Measurements from ENCODE around the gene TSPAN3. TPM values are rescaled to one million over a fixed set of nuclear protein-coding genes. Genes with fewer than 3 reads are reported as not detected.

TSPAN3 gene
- total RNA-seq, 1 donor from 2014 or later: 352 TPM

DNA sequence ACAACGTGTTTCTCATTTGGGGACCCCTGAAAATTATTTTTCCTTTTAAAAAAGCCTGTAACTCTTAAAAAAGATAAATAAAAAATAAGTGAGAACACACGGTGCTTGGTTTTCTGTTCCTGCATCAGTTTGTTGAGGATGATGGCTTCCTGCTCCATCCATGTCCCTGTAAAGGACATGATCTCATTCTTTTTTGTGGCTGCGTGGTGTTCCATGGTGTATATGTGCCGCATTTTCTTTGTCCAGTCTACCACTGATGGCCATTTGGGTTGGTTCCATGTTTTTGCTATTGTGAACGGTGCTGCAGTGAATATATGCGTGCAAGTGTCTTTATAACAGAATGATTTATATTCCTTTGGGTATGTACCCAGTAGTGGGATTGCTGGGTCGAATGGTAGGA is 2.3 kb downstream of the TSPAN3 start:
- Mint-ChIP-seq H3K27me3 (no peaks in the 10 kb centered on the region), H3K27ac (peak overlapping the region; percentile 67), H3K36me3 (ENCODE audit: insufficient read depth) (peaks cover 7% of the 10 kb centered on the region), H3K4me3 (ENCODE audit: low read depth) (peak overlapping the region; percentile 42), H3K4me1 (ENCODE audit: low read depth) (peaks cover 44% of the 10 kb centered on the region), H3K9me3 (ENCODE audit: low read depth) (no peaks in the 10 kb centered on the region)
- DNase-seq (ENCODE audit: low spot score, unreplicated experiment): no peak
- TF ChIP-seq, protein P1, sequence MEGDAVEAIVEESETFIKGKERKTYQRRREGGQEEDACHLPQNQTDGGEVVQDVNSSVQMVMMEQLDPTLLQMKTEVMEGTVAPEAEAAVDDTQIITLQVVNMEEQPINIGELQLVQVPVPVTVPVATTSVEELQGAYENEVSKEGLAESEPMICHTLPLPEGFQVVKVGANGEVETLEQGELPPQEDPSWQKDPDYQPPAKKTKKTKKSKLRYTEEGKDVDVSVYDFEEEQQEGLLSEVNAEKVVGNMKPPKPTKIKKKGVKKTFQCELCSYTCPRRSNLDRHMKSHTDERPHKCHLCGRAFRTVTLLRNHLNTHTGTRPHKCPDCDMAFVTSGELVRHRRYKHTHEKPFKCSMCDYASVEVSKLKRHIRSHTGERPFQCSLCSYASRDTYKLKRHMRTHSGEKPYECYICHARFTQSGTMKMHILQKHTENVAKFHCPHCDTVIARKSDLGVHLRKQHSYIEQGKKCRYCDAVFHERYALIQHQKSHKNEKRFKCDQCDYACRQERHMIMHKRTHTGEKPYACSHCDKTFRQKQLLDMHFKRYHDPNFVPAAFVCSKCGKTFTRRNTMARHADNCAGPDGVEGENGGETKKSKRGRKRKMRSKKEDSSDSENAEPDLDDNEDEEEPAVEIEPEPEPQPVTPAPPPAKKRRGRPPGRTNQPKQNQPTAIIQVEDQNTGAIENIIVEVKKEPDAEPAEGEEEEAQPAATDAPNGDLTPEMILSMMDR (IDR thresholded peaks at IDR 0.05; ENCODE audit: unreplicated experiment): no peak

DNA sequence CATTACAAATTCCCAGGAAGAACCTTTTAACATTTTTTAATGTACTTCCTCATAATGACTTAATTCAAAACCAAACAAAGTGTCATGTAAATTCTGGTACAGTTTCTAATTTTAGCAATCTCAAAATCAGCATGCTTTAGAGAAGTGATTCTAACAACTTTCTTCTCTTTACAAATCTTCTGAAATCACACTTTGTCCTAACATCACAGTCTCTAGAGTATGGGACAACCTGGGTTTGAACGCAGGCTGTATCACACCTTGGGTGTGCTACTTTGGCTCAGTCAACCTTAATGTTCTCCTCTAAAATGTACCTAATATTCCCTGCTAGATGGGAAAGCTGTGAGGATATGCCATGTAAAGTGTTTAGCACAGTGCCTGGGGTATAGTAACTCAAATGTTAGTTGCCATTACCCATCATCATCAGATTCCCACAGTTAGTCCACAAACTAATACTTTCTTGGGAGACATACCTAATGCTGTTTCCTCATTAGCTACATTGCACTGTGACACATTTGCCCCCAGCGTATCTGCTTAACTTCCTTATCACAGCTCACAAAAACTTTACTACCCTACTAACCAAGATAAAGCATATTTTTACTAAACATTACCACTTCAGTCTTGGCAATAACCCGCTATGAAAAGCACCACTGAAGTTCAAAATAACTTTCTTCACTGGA is 3.1 kb downstream of the TSPAN3 start:
- H3K4me1 Mint-ChIP-seq (ENCODE audit: low read depth): peaks cover 46% of the 10 kb centered on the region
- peak overlapping the region; percentile 69 for H3K27ac Mint-ChIP-seq
- TF ChIP-seq, protein P1 (IDR thresholded peaks at IDR 0.05; ENCODE audit: unreplicated experiment): no peak
- peaks cover 7% of the 10 kb centered on the region for H3K36me3 Mint-ChIP-seq (ENCODE audit: insufficient read depth)
- no peaks in the 10 kb centered on the region for H3K9me3 Mint-ChIP-seq (ENCODE audit: low read depth)
- H3K4me3 Mint-ChIP-seq (ENCODE audit: low read depth): peak overlapping the region; percentile 59
- DNase-seq (ENCODE audit: low spot score, unreplicated experiment): no peak
- no peaks in the 10 kb centered on the region for H3K27me3 Mint-ChIP-seq

DNA sequence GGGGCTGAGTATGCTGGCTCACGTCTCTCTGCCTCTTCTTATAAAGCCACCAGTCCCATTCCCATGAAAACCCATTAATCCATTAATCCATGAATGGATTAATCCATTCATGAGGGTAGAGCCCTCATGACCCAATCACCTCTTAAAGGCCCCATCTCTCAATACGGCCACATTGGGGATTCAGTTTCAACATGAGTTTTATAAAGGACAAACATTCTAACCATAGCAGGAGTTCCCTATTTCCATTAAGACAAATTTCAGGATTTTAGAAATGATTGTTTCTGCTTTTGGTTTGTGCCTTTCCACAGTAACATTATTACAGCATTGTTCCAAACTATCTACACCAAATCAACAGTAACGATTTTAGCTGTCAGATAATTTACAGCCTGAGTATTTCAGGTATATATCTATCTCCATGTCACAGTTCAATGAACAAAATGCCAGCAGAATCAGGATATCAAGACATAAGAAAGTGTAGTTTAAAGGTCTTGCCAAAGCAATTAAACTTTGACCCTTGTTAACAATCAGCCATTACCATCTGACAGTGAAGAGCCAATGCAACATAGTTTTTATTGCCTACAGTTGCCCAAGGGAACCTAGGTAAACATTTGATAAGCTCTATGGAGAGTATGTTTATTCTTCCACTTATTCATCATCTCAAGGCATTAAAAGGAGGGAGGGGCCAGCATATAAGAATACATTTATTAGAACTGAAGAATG is 3.8 kb downstream of the TSPAN3 start:
- no peaks in the 10 kb centered on the region for H3K27me3 Mint-ChIP-seq
- TF ChIP-seq, protein P1 (IDR thresholded peaks at IDR 0.05; ENCODE audit: unreplicated experiment): no peak
- peaks cover 7% of the 10 kb centered on the region for H3K36me3 Mint-ChIP-seq (ENCODE audit: insufficient read depth)
- peak overlapping the region; percentile 69 for H3K27ac Mint-ChIP-seq
- peaks cover 49% of the 10 kb centered on the region for H3K4me1 Mint-ChIP-seq (ENCODE audit: low read depth)
- H3K9me3 Mint-ChIP-seq (ENCODE audit: low read depth): no peaks in the 10 kb centered on the region
- DNase-seq (ENCODE audit: low spot score, unreplicated experiment): no peak
- H3K4me3 Mint-ChIP-seq (ENCODE audit: low read depth): peak overlapping the region; percentile 48

DNA sequence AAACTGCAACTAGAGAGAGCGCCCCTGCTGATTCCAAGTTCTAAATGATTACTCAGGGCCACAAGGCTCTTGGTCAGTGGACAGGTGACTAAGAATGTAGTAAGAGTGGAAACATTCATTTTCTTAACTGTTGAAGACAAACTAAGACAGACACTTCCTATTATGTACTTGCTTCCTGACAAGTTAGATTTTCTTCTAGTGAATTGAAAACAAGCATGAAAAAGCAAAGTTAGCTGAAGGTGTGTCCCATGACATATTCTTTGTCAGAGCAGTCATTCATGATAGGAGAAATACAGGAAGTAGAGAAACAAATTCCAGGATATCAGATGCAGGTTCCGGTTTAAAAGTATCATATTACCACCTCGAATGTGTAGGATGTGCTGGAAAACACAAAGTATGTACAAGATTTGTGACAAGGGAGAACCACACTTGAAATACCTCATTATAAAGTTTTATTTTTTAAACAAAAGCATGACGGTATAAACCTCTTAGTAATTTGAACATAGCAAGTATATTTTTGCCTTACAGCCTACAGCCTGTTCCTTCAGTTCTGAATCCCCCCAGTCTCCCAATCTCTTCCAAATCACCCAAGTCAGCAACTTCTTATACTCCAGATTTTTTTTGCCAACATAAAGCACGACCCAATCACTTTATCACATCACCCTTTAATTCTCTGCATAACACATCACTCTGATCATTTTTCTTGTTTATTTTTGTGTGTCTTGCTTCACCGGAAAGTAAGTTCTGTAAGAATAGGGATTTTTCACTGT is 6.2 kb downstream of the TSPAN3 start:
- H3K27me3 Mint-ChIP-seq: no peaks in the 10 kb centered on the region
- no peaks in the 10 kb centered on the region for H3K9me3 Mint-ChIP-seq (ENCODE audit: low read depth)
- TF ChIP-seq, protein P1 (IDR thresholded peaks at IDR 0.05; ENCODE audit: unreplicated experiment): no peak
- H3K4me1 Mint-ChIP-seq (ENCODE audit: low read depth): peaks cover 61% of the 10 kb centered on the region
- peaks cover 7% of the 10 kb centered on the region for H3K36me3 Mint-ChIP-seq (ENCODE audit: insufficient read depth)
- DNase-seq (ENCODE audit: low spot score, unreplicated experiment): no peak
- peak overlapping the region; percentile 1 for H3K27ac Mint-ChIP-seq
- no peak overlapping the region for H3K4me3 Mint-ChIP-seq (ENCODE audit: low read depth)

DNA sequence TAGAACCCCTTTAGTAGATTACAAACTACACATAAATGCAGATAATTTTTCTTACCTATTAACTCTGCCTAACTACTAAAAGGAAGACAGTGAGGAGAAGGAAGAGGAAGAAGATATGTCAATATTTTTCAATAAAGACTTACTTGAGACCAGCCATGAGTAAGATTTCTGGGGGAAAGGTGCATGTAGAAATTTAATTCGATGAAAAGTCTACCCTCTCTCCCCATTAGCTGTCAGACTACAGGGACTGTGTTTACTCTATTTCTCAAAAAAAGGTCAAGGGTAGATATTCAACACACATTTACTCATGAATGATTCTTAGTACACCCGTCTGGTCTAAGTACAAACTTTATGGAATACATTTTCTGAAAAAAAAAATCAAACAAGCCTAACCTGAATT is 6.8 kb downstream of the TSPAN3 start:
- peak overlapping the region; percentile 1 for H3K27ac Mint-ChIP-seq
- H3K9me3 Mint-ChIP-seq (ENCODE audit: low read depth): no peaks in the 10 kb centered on the region
- DNase-seq (ENCODE audit: low spot score, unreplicated experiment): no peak
- no peak overlapping the region for H3K4me3 Mint-ChIP-seq (ENCODE audit: low read depth)
- H3K27me3 Mint-ChIP-seq: no peaks in the 10 kb centered on the region
- H3K36me3 Mint-ChIP-seq (ENCODE audit: insufficient read depth): peaks cover 7% of the 10 kb centered on the region
- H3K4me1 Mint-ChIP-seq (ENCODE audit: low read depth): peaks cover 61% of the 10 kb centered on the region
- TF ChIP-seq, protein P1 (IDR thresholded peaks at IDR 0.05; ENCODE audit: unreplicated experiment): no peak
